GM21717 (cell line): ENCODE measurements around the gene SLC12A8.

Experiments used
- ATAC-seq: cut with Tn5 transposase; IDR thresholded peaks from one replicate; pipeline ENCODE4 v1.9.1; 2021; ENCODE audit warnings: mild to moderate bottlenecking, moderate library complexity; ENCODE audit not compliant: unreplicated experiment

SLC12A8 gene

DNA sequence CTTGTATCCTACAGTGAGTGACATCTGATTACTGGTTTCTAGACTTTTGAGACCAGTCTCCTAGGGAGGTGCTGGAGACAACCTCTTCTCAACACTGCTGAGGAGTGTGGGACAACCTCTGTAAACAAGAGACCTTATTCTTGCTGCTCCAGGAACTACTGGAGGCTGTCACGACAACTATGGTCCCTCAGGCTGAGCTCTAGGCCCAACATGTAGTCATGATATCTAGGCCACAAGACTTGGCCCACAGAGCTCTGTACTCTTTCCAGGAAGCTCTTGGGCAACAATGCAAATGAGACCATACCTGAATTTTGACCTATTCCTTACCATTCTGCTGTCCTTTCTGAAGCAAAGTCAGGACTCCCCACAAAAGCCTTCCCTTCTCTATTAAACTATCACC, 132.5 kb downstream of the SLC12A8 start:
- no peak for ATAC-seq

DNA sequence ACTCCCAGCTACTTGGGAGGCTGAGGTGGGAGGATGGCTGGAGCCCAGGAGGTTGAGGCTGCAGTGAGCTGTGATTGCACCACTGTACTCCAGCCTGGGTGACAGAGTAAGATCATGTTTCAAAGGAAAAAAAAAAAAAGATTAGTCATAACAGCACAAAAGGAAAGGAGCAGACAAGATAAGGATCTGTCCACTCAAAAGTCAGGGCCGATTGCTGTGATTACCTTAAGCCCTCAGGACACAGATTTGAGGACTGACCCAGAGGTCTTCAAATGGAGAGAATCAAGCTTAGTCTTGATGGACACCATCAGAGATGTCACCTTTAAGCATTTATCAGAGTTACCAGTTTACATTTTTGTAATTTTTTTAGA, 132.9 kb downstream of the SLC12A8 start:
- no peak for ATAC-seq

DNA sequence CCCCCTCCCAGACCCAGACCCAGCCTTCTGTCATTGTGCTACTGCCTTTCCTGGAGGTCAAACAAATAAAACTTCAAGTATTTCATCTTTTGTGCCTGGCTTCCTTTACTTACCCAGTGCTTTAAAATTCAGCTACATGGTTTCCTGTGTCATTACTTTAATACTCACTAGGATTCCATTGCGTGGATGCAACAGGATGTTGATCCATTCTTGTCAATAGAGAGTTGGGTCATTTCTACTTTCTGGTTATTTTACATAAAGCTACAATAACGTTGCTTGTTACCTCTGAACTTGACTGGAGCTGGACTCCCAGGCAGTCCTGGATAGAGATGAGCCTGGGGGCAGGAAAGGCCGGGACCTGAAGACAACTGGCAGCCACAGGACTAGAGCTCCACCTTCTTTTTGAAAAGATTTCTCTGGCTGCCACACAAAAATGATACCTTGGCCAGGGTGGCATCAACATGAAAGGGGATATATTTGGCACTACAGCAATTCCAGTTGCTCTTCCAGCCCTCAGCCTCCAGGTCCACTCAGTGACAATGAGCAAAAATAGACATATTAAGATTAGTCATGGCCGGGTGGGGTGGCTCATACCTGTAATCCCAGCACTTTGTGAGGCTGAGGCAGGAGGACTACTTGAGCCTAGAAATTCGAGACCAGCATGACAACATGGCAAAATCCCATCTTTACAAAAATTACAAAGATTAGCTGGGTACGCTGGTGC, 133.4 kb downstream of the SLC12A8 start:
- no peak for ATAC-seq

DNA sequence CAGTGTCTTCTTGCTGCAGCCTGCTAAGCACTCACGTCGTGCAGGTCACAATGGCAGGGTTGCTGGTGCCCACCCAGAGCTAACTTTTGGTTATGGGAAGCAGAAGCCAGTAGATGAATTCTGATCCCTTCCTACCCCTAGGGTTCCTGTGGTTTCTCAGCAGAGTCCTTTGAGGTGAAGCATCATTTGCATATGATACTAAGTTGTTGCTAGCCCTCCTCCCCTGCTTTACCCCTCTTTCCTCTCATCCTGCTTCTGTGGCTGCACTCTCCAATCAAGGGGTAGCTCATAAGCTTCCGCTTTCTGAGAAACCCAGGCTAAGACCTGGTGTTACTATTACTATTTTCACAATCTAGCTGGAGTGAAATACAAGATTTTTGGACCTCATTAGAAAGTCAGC, 134.7 kb downstream of the SLC12A8 start:
- no peak for ATAC-seq

DNA sequence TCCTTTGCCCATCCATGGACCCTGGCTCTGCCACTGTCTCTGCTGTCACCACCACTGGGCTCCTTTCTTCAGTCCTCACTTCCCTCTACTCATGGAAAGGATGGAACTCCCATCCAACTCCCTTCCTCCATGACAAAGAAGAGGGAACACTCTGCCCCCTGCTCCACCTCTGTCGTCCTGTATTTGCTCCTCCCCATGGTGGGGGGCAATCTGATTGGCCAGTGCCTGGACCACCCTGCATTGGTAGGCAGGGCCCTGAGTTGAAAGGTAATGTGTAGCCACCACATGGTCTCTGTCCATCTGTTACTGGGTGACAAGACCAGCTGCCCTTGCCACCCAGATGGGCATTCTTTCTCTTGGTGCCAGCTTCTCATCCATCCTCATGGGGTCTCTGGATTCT, 136.1 kb downstream of the SLC12A8 start:
- ATAC-seq: no peak

DNA sequence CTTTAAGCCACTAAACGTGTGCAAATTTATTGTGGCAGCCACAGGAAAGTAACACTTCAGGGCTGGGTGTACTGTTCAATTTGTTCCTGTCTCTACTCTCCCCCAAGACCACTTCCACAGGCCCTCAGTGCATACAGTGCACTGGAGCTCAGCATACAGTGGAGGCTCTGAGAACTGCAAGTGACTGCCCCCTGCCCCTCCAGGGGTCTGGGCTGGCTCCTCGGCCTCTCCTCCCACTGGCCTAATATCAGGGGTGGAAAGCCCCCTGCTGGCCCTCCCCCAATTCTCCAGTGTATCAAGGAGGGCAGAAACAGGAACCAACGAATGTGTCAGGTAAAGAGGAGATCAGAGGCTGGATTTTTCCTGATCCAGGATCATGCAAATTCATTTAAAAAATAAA, 136.8 kb downstream of the SLC12A8 start:
- no peak for ATAC-seq

DNA sequence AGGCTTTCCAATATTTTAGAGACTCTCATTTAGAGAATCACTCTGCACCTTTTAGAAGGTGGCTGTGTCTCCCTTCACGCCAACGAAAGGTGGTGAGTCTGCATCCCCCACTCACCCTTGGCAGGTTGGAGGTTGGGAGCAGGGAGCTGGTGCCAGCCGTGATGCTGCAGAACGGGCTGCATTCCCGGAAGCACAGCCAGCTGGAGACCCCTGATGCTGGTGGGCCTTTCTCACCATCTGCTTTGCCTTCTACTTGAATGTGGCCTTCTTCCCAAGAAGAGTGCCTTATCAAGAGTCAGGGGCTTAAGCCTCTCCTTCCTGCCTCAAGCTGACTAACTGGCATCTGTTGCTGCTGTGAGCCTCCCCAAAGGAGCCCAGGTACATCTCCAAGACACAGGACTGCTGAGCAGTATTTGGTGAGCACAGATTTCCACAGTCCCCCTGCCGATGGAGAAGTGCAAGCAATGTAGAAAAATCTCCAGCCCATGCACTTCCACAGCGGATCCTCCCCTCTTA, 139.1 kb downstream of the SLC12A8 start:
- no peak for ATAC-seq

DNA sequence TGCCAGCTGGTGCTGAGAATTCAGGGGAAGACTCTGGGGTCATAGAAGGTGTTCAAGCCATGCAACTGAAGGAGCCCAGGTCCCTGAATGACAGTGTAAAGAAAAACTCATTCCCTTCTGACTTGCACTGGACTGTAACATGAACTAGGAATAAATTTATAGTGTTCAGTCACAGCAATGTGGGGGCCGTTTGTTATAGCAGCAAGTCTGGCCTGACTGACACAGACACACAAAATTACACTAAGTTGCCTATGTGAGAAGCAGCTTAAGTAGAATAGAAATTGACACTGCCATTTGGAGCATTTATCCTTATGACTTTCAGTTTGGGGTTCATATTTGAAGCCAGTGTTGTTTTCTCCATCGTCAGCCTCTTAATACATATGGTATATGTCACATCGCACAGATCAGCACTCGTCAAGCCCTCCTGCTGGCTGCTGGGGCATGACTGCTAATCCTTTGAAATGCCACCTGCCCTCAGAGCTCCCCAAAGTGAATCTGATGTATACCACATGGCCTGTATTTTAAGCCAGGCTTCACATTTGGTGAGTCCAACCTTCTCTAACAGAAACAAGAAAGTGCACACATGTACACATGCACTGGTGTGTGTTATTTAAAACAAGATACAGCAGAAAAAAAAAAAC, 139.7 kb downstream of the SLC12A8 start:
- ATAC-seq: no peak

DNA sequence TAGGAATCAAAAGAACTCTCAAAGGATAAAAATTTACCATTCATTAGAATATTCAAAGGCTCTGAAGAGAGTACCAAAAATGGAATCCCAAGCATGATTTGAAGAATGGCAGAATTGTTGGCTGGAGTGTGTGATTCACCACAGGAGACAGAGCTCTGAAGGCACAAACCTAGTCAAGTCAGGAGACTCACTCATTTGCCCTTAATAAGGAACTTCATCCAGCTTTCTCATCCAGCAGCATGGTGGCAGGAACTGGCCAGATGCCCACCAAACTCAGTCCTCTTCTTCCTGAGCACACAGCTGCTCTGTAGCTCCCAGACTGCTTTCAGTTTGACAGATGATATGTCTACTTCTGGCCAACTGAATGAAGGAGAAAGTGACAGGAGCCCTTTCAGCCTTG, 140.2 kb downstream of the SLC12A8 start:
- ATAC-seq: no peak

DNA sequence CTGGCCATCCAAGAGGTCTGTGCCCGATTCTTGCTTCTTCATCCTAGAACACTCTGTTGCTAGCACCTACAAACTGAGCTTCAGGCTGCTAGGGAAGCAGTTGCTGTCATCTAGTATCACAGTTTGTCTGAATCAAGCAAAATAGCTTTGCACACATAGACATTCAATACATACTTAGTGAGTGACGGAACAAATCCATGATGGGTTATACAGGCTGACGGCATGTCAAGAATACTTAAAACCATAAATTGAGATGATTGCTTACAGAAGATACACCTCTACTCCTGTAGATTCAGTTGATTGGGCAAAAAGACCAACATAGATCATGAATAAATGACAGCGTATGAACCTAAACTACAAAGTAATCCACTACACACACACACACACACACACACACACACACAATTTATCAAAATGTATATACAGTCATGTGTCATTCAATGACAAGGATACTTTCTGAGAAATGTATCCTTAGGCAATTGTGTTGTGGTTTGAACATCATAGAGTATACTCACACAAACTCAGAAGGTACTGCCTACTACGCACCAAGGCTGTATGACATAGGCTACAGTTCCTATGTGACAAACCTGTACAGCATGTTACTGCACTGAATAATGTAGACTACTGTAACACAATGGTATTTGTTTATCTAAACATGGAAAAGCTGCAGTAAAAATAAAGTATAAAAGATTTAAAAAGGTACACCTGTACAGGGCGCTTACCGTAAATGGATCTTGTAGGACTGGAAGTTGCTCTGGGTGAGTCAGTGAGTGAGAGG, 142.4 kb downstream of the SLC12A8 start:
- ATAC-seq: no peak

DNA sequence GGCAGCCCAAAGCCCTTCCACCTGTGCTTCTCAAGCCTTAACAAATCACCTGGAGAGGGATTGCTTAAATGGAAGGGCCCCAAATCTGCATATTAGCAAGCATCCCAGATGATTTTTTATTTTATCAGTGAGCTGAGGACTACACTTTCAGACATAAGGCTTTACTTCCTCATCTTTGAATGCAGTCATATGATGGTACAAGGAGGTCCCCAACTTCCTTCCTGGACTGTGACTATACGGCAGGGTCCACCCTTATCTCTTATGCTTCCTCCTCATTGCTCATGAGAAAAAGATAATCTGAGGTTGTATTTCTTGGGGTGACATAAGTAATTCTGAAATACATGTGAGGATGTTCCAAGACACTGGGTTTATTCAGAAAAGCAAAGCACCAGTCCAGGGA, 143.1 kb downstream of the SLC12A8 start:
- no peak for ATAC-seq

DNA sequence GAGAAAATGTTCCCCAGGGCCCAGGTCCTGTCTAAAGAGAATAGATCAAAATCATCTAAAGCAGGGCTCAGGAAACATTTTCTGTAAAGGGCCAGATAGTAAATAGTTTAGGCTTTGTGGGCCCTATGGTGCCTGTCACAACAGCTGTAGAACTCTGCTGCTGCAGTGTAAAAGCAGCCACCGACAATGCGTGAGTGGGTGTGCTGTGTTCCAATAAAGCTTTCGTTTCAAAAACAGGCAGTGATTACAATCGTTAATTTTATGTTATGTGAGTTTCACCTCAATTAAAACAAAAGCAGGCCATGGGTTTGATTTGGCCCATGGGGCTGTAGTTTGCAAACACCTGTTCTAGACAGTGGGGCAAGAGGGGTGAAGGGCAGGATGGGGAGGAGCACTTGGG, 144.3 kb downstream of the SLC12A8 start:
- ATAC-seq: no peak

DNA sequence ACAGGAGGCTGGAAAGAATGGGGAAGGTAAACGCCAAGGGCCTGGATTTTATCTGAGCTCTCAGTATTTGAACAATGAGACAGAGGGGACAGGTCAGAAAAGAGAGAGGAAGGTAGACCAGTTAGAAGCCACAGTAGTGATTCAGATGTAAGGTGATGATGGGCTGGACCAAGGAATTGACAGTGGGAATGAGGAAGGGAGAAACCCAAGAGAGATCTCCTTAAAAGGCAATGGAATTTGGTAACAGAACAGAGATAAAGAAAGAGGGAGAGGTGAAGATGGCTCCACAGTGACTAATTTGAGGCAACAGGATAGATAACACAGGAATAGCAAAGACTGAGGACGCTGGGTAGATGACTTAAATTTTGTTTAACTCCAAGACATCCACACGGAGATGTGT, 145.3 kb downstream of the SLC12A8 start:
- ATAC-seq: no peak

DNA sequence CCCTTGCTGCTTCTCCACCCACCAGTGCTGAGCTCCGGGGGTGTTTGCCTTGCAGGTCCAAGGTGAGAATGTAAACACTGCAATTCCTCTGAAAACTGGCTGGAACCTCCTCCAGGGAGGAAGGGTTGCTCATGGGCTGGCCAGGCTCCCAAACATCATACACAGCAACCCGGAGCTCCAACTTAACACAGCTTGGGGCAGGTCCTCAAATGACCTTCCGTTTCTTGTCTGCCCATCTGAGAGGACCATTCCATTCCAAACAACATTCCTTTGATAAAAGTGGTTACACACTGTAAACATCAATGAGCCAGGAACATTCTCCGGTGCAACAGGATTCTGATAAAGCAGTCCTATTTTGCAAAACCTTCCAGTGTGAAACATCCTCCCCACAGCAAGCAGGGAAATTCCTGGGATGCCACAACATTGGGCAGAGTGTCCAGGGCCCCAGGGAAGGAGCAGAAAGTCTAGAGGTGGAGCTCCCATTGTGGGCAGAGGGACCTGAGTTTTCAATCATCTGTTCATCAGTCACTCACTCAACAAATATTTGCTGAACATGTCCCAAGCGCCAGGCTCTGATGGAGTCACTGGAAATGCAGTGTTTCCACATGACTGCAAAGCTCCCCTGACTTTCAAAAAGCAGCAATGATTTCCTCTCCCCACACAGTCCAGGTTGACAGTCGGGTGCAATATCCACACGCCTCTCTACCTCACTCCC, 149.5 kb downstream of the SLC12A8 start:
- no peak for ATAC-seq

DNA sequence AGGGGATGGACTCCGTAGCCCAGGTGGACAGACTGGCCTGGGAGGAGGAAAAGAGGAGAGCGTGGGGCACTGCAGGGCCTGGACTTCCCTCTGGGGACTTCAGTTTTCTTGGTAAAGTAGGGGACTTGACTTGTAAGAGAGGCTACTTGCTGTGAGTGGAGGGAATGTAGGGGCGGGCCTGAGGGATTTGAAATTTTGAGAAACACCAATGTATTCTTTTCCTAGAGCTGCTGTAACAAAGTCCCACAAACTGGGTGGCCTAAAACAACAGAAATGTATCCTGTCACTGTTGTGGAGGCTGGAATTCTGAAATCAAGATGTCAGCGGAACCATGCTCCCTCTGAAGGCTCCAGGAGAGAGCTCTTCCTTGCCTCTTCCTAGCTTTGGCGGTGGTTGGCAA, 150.9 kb downstream of the SLC12A8 start:
- ATAC-seq: no peak

DNA sequence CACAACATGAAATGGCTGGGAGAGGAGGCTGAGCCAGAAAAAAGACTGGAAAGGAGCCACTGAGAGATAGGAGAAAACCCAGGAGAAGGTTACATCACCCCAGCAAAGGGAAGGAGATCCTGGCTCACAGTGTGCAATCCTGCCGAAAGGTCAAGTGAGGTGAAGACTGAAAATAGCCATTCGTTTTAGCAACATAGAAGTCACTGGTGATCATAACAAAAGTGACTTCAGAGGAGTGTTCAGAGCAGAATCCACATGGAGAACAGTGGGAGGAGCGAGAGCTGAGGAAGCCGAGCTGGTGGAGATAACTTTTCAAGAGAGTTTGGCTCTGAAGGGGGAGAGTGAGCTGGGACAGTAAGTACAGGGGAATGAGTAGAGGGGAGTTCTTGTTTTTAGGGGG, 151.4 kb downstream of the SLC12A8 start:
- ATAC-seq: no peak

DNA sequence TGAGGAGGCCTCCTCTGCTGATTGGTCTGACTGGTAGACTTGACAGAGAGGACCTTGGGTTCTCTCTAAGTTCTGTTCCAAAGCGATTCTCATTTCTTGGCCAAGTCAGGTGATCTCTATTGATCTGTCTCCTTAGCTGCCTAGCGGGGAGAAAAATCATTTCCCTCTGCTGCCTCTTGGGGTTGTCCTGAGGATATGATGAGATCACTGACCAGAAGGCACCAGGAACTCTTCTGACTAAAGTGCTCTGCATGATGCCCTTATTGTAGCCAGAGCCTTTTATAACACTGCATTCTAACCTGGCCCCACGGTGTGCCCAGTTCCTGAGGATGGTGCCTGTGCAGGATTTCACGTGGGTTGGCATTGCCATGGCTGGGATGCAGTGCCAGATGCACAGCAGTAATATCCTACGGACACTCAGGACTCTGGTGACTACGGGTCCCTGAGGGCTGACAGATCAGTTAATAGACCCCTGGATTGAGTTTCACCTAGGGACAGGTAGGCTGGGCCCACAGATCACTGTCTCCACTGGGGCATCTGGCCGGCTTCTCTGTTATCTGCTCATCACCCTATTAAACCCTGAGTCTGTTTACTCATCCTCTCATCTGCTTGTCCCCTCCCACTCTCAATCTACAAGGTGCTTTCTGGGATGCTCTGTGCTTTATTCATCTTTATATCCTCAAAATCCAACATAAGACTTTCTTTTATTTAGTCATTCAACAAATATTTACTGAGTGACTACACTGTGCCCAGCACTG, 152.9 kb downstream of the SLC12A8 start:
- no peak for ATAC-seq

DNA sequence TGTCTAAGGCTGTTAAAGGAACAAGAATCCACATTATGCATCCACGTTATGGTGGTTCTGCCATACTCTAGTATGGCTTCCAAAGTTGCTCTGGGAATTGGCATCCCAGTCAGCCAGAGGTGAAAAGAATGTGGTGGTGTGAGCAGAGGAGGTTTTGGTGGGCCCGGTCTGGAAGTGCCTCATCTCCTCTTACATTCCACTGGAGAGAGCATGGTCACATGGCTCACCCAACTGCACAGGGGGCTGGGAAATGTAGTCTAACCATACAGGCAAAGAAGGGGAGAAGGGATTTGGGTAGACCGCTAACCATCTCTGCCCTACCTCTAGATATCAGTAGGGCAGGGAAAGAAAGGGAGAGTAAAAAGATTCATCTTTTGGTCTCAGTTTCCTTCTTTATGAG, 153.6 kb downstream of the SLC12A8 start:
- ATAC-seq: no peak

DNA sequence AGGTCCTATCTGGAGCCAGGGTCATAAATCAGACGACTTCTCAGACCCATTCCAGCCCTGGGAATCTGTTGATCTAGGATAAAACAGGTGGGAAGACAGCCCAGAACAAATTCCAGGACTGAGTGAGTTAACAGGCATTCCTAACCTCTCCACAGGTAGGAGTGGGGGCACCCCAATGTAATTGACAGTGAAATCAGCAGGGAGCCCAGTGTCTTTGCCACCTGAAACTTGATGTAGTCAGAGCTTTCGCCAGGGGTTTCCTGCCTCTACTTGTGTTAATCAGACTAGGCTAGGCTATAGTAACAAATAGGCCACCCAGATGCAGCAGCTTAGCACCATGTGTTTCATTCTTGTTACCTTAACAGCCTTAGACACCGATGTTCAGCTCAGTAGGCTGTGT, 154.0 kb downstream of the SLC12A8 start:
- no peak for ATAC-seq

DNA sequence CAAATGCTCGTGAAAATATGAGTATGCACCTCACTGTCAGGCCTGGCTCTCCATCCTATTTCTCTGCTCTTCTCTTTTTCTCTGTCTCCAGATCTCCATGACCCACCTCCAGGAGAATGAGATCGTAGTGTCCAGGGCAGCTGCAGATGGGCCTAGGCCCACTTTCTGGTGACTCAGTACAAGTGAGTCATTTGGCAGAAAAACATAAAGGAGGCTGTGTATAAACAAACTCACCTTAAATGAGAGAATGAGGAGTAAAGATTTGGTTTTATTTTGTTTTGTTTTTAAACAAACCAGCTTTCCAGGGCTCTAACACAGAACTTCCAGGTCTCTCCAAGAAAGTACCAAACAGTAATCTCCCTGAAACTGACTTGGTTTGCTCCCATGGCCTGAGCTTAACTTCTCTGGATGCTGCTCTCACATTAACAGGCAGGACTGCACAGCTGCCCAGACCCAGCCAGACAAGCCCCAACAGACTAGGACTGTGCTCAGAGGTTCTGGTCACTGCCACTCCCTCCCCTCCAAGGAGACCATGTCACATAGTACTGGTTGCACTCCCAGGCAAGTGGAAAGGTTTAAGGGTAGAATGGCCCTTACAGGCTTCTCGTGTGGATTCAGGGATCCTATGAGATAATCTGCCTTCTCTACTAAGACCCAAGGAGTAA, 155.2 kb downstream of the SLC12A8 start:
- ATAC-seq: no peak
